DND-41 (cell line): ENCODE results near the gene ADCK1.

ENCODE experiments used
- EZH2 ChIP-seq: IDR thresholded peaks from 3 replicates; pipeline ENCODE4 v1.6.1; 2012; ENCODE audit warnings: borderline replicate concordance, low read depth, mild to moderate bottlenecking, moderate library complexity, low read length, inconsistent platforms; ENCODE audit not compliant: severe bottlenecking
- TF ChIP-seq, protein P1 (sequence below): IDR thresholded peaks from 2 replicates; pipeline ENCODE4 v1.5.1; 2012; ENCODE audit warnings: borderline replicate concordance, low read length, moderate library complexity, mild to moderate bottlenecking; ENCODE audit not compliant: poor library complexity, severe bottlenecking; ENCODE audit errors: extremely low read depth

- TF ChIP-seq, protein P1, sequence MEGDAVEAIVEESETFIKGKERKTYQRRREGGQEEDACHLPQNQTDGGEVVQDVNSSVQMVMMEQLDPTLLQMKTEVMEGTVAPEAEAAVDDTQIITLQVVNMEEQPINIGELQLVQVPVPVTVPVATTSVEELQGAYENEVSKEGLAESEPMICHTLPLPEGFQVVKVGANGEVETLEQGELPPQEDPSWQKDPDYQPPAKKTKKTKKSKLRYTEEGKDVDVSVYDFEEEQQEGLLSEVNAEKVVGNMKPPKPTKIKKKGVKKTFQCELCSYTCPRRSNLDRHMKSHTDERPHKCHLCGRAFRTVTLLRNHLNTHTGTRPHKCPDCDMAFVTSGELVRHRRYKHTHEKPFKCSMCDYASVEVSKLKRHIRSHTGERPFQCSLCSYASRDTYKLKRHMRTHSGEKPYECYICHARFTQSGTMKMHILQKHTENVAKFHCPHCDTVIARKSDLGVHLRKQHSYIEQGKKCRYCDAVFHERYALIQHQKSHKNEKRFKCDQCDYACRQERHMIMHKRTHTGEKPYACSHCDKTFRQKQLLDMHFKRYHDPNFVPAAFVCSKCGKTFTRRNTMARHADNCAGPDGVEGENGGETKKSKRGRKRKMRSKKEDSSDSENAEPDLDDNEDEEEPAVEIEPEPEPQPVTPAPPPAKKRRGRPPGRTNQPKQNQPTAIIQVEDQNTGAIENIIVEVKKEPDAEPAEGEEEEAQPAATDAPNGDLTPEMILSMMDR = no peak
- TF ChIP-seq EZH2 = no peak
Measured at GRCh38 chr14:77843651-77844050, 43.7 kb downstream of the ADCK1 start.
